HG02852 (cell line): ENCODE measurements around the gene ARHGAP20.

ENCODE experiments used
- ATAC-seq: cut with Tn5 transposase; IDR thresholded peaks from one replicate; pipeline ENCODE4 v1.9.1; 2021; ENCODE audit warnings: mild to moderate bottlenecking, moderate library complexity; ENCODE audit not compliant: unreplicated experiment

The ARHGAP20 gene

DNA sequence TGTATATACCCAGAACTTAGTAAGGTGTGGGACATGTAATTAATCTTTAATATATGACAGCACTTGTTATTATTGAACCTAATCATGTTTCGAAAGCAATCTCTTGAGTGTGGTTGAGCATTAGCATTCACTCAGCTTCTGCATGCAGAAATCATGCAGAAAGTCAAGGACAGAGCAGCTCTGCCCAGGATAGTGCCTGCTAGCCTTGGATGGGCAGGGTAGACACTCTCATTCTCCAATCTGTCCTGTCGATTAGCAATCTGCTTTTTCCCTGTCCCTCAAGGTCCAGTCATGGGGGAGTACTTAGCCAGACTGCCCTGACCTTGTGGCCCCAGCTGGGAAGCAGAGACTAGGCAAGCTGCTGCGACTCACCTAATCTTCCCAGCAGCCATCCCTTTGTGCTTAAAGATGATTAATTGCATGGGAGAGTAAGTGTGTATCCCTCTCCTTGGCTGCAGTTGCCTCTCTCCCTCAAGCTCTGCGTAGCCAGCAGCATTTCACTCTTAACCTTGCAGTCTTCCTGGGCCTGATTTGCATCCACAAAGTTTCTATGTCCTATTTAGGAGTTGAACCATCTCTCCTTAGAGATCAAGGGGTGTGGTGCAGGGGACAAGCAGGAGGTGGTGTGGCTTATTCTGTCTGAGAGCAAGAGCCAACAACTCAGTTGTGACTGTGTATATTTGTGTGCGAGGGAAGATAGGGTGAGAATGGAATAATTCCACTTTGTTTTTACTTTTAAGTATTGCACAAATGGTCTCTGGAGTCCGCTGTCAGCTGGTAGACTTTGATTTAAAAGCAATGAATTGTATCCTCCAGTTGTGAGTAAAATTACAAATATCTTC lies 181.1 kb downstream of the ARHGAP20 start:
- no peak for ATAC-seq

DNA sequence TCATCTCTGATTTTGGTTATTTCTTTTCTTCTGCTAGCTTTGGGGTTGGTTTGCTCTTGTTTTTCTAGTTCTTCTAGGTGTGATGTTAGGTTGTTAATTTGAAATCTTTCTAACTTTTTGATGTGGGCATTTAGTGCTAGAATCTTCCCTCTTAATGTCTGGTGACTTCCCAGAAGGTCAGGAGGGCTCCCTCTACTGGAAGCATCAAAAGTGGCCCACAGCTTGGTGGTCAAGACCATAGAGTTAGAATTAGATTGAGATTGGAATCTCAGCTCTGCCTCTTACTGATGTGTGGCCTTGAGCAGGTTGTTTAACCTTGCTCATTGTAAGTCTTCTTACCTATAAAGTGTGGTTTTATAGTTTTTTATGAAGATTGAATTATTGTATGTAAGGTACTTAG lies 183.2 kb downstream of the ARHGAP20 start:
- ATAC-seq: no peak

DNA sequence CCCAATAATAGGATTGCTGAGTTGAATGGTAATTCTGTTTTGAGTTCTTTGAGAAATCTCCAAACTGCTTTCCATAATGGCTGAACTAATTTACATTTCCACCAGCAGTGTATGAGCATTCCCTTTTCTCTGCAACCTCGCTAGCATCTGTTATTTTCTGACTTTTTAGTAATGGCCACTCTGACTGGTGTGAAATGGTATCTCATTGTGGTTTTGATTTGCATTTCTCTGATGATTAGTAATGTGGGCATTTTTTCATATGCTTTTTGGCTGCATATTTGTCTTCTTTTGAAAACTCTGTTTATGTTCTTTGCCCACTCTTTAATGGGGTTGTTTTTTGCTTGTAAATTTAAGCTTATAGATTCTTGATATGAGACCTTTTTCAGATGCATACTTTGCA lies 185.1 kb downstream of the ARHGAP20 start:
- ATAC-seq: no peak
